ENCODE measurements around the gene MYRFL. TPM values are rescaled to one million over a fixed set of nuclear protein-coding genes. Genes with fewer than 3 reads are reported as not detected.

The MYRFL gene
- total RNA-seq, 1 donor from 2014 or later = 0.13 TPM

DNA sequence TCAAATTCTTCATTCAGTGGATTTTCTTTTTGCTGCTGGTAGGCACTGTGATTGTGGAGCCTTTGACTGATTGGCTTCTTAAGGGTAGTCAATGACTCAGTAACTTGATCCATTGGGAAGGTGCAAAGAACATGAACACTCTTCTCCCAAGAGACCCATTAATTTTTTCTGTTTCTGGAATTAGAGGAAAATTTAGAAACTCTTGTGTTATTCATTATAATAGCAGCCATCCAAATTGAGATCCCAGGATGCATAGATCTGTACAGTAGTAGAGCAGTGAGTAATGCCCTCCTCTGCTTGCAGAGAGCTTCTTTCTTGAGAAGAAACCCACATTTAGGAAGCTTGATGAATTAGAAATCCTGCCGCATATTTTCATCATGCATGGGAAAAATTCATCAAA lies 63.9 kb downstream of the MYRFL start:
- TF ChIP-seq, protein P1, sequence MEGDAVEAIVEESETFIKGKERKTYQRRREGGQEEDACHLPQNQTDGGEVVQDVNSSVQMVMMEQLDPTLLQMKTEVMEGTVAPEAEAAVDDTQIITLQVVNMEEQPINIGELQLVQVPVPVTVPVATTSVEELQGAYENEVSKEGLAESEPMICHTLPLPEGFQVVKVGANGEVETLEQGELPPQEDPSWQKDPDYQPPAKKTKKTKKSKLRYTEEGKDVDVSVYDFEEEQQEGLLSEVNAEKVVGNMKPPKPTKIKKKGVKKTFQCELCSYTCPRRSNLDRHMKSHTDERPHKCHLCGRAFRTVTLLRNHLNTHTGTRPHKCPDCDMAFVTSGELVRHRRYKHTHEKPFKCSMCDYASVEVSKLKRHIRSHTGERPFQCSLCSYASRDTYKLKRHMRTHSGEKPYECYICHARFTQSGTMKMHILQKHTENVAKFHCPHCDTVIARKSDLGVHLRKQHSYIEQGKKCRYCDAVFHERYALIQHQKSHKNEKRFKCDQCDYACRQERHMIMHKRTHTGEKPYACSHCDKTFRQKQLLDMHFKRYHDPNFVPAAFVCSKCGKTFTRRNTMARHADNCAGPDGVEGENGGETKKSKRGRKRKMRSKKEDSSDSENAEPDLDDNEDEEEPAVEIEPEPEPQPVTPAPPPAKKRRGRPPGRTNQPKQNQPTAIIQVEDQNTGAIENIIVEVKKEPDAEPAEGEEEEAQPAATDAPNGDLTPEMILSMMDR (IDR thresholded peaks at IDR 0.05; ENCODE audit: insufficient read depth, low read length, poor library complexity, severe bottlenecking) = no peak
- no peaks in the 10 kb centered on the region for H3K27me3 ChIP-seq (ENCODE audit: control insufficient read depth, insufficient read depth, low read length)
- no peaks in the 10 kb centered on the region for H3K36me3 ChIP-seq (ENCODE audit: control insufficient read depth, insufficient read depth, low read length)
- no peak overlapping the region for H3K4me3 ChIP-seq (ENCODE audit: low read depth, low read length)
- DNase-seq (ENCODE audit: low read depth) = no peak

DNA sequence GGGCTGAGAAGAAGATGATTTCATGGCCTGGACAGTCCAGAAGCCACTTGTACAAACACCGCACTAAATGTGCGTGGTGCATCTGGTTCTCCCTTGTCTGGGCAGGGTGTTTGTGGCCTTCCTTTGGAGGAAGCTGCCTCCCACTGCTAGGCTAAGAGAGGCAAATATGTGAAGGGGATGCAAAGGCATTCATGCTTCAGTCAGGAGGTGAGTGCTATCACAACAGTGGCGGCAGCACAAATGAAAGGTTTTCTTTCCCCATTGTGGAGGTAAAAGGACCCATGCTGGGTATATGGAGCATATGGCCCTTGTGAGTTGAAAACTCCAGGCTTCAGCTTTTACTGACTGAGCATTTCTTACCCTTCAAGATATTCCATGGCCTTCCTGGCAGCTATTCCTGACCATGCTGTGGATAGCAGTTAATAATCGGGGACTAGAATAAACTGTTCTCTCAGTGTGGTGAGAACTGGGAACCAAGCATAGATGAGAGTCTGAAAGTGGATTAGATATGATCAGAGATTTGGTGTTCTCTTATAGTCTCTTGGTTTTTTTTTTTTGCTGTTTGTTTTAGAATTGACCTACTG lies 69.9 kb downstream of the MYRFL start:
- no peak for DNase-seq (ENCODE audit: low read depth)
- H3K4me3 ChIP-seq (ENCODE audit: low read depth, low read length) = no peak overlapping the region
- H3K36me3 ChIP-seq (ENCODE audit: control insufficient read depth, insufficient read depth, low read length) = no peaks in the 10 kb centered on the region
- H3K27me3 ChIP-seq (ENCODE audit: control insufficient read depth, insufficient read depth, low read length) = no peaks in the 10 kb centered on the region
- TF ChIP-seq, protein P1 (IDR thresholded peaks at IDR 0.05; ENCODE audit: insufficient read depth, low read length, poor library complexity, severe bottlenecking) = no peak

DNA sequence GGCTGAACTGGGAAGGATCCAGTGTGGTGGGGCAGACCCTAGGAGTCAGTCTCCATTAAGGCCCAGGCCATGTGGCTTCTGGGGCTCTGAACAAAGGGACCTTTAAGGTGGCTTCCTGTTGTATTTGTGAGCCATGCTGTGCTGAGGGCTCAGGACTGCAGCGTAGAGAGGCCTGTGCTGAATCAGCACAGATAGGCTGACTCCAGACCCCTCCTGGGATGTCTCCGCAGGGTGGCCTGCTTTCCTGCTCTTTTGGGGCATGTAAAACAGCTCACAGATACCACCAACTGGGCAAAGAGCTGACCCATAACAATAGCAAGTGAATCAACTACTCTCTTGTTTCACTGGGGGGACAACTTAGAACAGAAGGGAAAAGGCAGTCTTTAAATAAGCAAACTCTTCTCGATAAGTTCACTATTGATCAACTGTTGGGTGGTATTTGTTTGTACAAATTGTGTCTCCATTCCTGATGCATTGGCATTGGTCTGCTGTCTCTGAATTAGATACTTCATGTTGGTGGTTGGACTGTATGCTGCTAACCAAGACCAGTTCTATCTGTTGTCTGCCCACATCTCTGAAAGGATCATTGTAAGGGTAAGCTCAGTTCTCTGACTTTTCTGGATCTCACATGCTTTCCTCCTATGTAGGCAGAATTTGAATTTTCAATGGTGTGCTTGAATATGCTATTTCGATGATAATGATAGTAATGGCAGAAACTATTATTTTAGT lies 71.8 kb downstream of the MYRFL start:
- DNase-seq (ENCODE audit: low read depth) = no peak
- H3K36me3 ChIP-seq (ENCODE audit: control insufficient read depth, insufficient read depth, low read length) = no peaks in the 10 kb centered on the region
- no peak overlapping the region for H3K4me3 ChIP-seq (ENCODE audit: low read depth, low read length)
- TF ChIP-seq, protein P1 (IDR thresholded peaks at IDR 0.05; ENCODE audit: insufficient read depth, low read length, poor library complexity, severe bottlenecking) = no peak
- no peaks in the 10 kb centered on the region for H3K27me3 ChIP-seq (ENCODE audit: control insufficient read depth, insufficient read depth, low read length)

DNA sequence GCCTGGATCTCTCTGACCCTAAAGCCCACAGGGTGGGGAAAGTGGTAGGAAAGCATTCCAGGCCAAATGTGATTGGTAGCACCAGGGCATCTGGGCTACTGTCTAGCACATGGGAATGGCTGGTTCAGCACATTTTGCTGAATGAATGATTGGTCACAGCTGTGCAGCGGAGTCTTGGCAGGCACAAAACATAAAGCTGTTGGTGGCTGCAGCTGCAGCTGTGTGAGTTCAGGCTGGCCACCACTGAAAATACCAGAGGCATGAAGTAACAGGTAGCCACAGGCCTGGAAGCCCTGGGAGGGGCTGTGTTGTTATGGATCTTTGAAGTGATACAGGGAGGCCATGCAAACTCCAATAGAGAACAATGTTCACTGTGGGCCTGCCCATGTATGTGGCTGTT lies 72.7 kb downstream of the MYRFL start:
- TF ChIP-seq, protein P1 (IDR thresholded peaks at IDR 0.05; ENCODE audit: insufficient read depth, low read length, poor library complexity, severe bottlenecking) = no peak
- no peaks in the 10 kb centered on the region for H3K27me3 ChIP-seq (ENCODE audit: control insufficient read depth, insufficient read depth, low read length)
- no peaks in the 10 kb centered on the region for H3K36me3 ChIP-seq (ENCODE audit: control insufficient read depth, insufficient read depth, low read length)
- H3K4me3 ChIP-seq (ENCODE audit: low read depth, low read length) = no peak overlapping the region
- DNase-seq (ENCODE audit: low read depth) = peak; percentile 86

DNA sequence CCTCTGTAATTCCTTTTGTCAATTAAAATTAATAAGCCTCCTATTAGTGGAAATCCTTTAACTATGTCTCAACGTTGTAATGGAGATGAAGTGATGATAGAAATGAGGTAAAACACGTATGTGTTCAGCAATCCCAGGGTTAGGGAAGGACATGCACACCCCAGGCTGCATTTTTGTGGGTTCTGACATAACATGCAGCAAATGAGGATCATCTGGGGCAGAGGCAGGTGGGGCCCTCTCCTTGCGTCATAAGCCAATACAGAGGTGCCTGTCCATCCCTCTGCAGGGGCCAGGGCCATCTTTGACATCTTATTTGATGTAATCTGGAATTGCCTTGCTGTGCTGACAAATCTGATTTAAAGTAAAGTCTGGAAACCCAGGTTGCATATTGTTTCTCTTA lies 73.2 kb downstream of the MYRFL start:
- Histone ChIP-seq H3K4me3 (ENCODE audit: low read depth, low read length) (no peak overlapping the region), H3K36me3 (ENCODE audit: control insufficient read depth, insufficient read depth, low read length) (no peaks in the 10 kb centered on the region), H3K27me3 (ENCODE audit: control insufficient read depth, insufficient read depth, low read length) (no peaks in the 10 kb centered on the region)
- peak; percentile 10 for DNase-seq (ENCODE audit: low read depth)
- TF ChIP-seq, protein P1 (IDR thresholded peaks at IDR 0.05; ENCODE audit: insufficient read depth, low read length, poor library complexity, severe bottlenecking) = no peak

Measured in kidney epithelial cell (primary cell).